HUES6 (cell line): ENCODE results near the gene SERP2.

ENCODE experiments used
- H3K27ac ChIP-seq: 2 replicates; pipeline ENCODE4 v1.7.0; 2013; ENCODE audit warnings: low read depth, mild to moderate bottlenecking, low read length, inconsistent platforms
- H3K27me3 ChIP-seq: 2 replicates; pipeline ENCODE4 v1.6.1; 2013; ENCODE audit warnings: low read length; ENCODE audit not compliant: control insufficient read depth, insufficient read depth
- H3K36me3 ChIP-seq: 2 replicates; pipeline ENCODE4 v1.6.1; 2013; ENCODE audit warnings: low read length; ENCODE audit not compliant: control insufficient read depth, insufficient read depth
- H3K4me1 ChIP-seq: 2 replicates; pipeline ENCODE4 v1.6.1; 2013; ENCODE audit warnings: low read length; ENCODE audit not compliant: control insufficient read depth, insufficient read depth
- H3K4me3 ChIP-seq: 2 replicates; pipeline ENCODE4 v1.5.1; 2013; ENCODE audit warnings: low read depth, low read length
- H3K9ac ChIP-seq: one replicate; pipeline ENCODE4 v1.6.1; 2013; ENCODE audit warnings: mild to moderate bottlenecking, low read length
- H3K9me3 ChIP-seq: 2 replicates; pipeline ENCODE4 v1.6.1; 2013; ENCODE audit warnings: low read depth, low read length; ENCODE audit not compliant: control insufficient read depth, insufficient read depth

Gene SERP2

GRCh38 chr13:44355621-44356020, 18.0 kb upstream of the SERP2 start:
- peaks cover 10% of the 10 kb centered on the region for H3K4me1 ChIP-seq
- no peak overlapping the region for H3K27ac ChIP-seq
- H3K36me3 ChIP-seq = no peaks in the 10 kb centered on the region
- H3K27me3 ChIP-seq = no peaks in the 10 kb centered on the region
- H3K4me3 ChIP-seq = no peak overlapping the region
- no peaks in the 10 kb centered on the region for H3K9me3 ChIP-seq
- H3K9ac ChIP-seq = no peak overlapping the region

GRCh38 chr13:44359983-44360375, 13.6 kb upstream of the SERP2 start:
- no peaks in the 10 kb centered on the region for H3K9me3 ChIP-seq
- H3K27me3 ChIP-seq = no peaks in the 10 kb centered on the region
- no peak overlapping the region for H3K9ac ChIP-seq
- H3K4me1 ChIP-seq = peaks cover 7% of the 10 kb centered on the region; the same call in 1 of the 2 replicates
- H3K4me3 ChIP-seq = no peak overlapping the region
- no peaks in the 10 kb centered on the region for H3K36me3 ChIP-seq
- H3K27ac ChIP-seq = no peak overlapping the region

- Histone ChIP-seq H3K27me3 (no peaks in the 10 kb centered on the region), H3K36me3 (no peaks in the 10 kb centered on the region), H3K4me1 (peaks cover 8% of the 10 kb centered on the region; the same call in 1 of the 2 replicates), H3K9me3 (no peaks in the 10 kb centered on the region), H3K4me3 (no peak overlapping the region), H3K27ac (no peak overlapping the region), H3K9ac (no peak overlapping the region)
These were observed 11.1 kb upstream of the SERP2 start for GRCh38 chr13:44362394-44363040.

- no peak overlapping the region for H3K9ac ChIP-seq
- no peak overlapping the region for H3K27ac ChIP-seq
- H3K4me1 ChIP-seq = peaks cover 8% of the 10 kb centered on the region; the same call in 1 of the 2 replicates
- H3K36me3 ChIP-seq = no peaks in the 10 kb centered on the region
- H3K4me3 ChIP-seq = no peak overlapping the region
- H3K9me3 ChIP-seq = no peaks in the 10 kb centered on the region
- no peaks in the 10 kb centered on the region for H3K27me3 ChIP-seq
These were observed 9.8 kb upstream of the SERP2 start for GRCh38 chr13:44363631-44364344.

- Histone ChIP-seq H3K36me3 (no peaks in the 10 kb centered on the region), H3K27ac (no peak overlapping the region), H3K9me3 (no peaks in the 10 kb centered on the region), H3K9ac (no peak overlapping the region), H3K27me3 (no peaks in the 10 kb centered on the region), H3K4me3 (no peak overlapping the region), H3K4me1 (peaks cover 8% of the 10 kb centered on the region; the same call in 1 of the 2 replicates)
These were observed 9.2 kb upstream of the SERP2 start for GRCh38 chr13:44364345-44365000.

- H3K9me3 ChIP-seq = no peaks in the 10 kb centered on the region
- no peak overlapping the region for H3K9ac ChIP-seq
- no peaks in the 10 kb centered on the region for H3K27me3 ChIP-seq
- H3K36me3 ChIP-seq = no peaks in the 10 kb centered on the region
- H3K27ac ChIP-seq = no peak overlapping the region
- H3K4me3 ChIP-seq = no peak overlapping the region
- peaks cover 8% of the 10 kb centered on the region; the same call in 1 of the 2 replicates for H3K4me1 ChIP-seq
These were observed 8.6 kb upstream of the SERP2 start for GRCh38 chr13:44365008-44365407.

- H3K4me1 ChIP-seq = peaks cover 8% of the 10 kb centered on the region; the same call in 1 of the 2 replicates
- H3K9me3 ChIP-seq = no peaks in the 10 kb centered on the region
- H3K9ac ChIP-seq = no peak overlapping the region
- H3K36me3 ChIP-seq = no peaks in the 10 kb centered on the region
- no peaks in the 10 kb centered on the region for H3K27me3 ChIP-seq
- H3K4me3 ChIP-seq = no peak overlapping the region
- no peak overlapping the region for H3K27ac ChIP-seq
These were observed 7.7 kb upstream of the SERP2 start for GRCh38 chr13:44365899-44366298.

GRCh38 chr13:44368062-44368591, 5.5 kb upstream of the SERP2 start:
- no peaks in the 10 kb centered on the region for H3K9me3 ChIP-seq
- H3K27me3 ChIP-seq = peaks cover 9% of the 10 kb centered on the region
- no peak overlapping the region for H3K27ac ChIP-seq
- no peak overlapping the region for H3K4me3 ChIP-seq
- H3K4me1 ChIP-seq = peaks cover 15% of the 10 kb centered on the region
- no peak overlapping the region for H3K9ac ChIP-seq
- no peaks in the 10 kb centered on the region for H3K36me3 ChIP-seq

- H3K4me3 ChIP-seq = no peak overlapping the region
- H3K27ac ChIP-seq = no peak overlapping the region
- H3K4me1 ChIP-seq = peaks cover 17% of the 10 kb centered on the region
- no peaks in the 10 kb centered on the region for H3K36me3 ChIP-seq
- no peaks in the 10 kb centered on the region for H3K9me3 ChIP-seq
- no peak overlapping the region for H3K9ac ChIP-seq
- peaks cover 15% of the 10 kb centered on the region for H3K27me3 ChIP-seq
These were observed 4.8 kb upstream of the SERP2 start for GRCh38 chr13:44368599-44369368.

GRCh38 chr13:44371421-44371820, 2.2 kb upstream of the SERP2 start:
- H3K27ac ChIP-seq = no peak overlapping the region
- no peak overlapping the region for H3K4me3 ChIP-seq
- H3K4me1 ChIP-seq = peaks cover 14% of the 10 kb centered on the region
- H3K36me3 ChIP-seq = no peaks in the 10 kb centered on the region
- no peaks in the 10 kb centered on the region for H3K9me3 ChIP-seq
- H3K9ac ChIP-seq = no peak overlapping the region
- peaks cover 16% of the 10 kb centered on the region for H3K27me3 ChIP-seq
